Astrocyte (in vitro differentiated cells and primary cell): Measurements from ENCODE around the gene DEFB123. TPM values are rescaled to one million over a fixed set of nuclear protein-coding genes. Genes with fewer than 3 reads are reported as not detected.

Experiments
- DNase-seq: peaks from one replicate; pipeline ENCODE4 v3.0.0-alpha.2; 2010; ENCODE audit warnings: low read depth
- FAIRE-seq: peaks from 2 replicates; lab custom pipeline; 2011; peaks lifted over from hg19 to GRCh38; lab: Jason Lieb, UNC
- H2AFZ ChIP-seq: 2 replicates; pipeline ENCODE4 v1.6.0; 2012; ENCODE audit warnings: low read depth, low read length, inconsistent platforms
- H3K27ac ChIP-seq: 2 replicates; pipeline ENCODE4 v1.5.1; 2011; ENCODE audit warnings: low read depth, low read length, inconsistent platforms
- H3K27me3 ChIP-seq: 2 replicates; pipeline ENCODE4 v1.6.0; 2011; ENCODE audit warnings: low read length, inconsistent platforms; ENCODE audit not compliant: insufficient read depth
- H3K36me3 ChIP-seq: 2 replicates; pipeline ENCODE4 v1.5.1; 2011; ENCODE audit warnings: low read length, inconsistent platforms; ENCODE audit not compliant: insufficient read depth
- H3K4me1 ChIP-seq: 2 replicates; pipeline ENCODE4 v1.5.1; 2011; ENCODE audit warnings: low read length, inconsistent platforms; ENCODE audit not compliant: insufficient read depth
- H3K4me2 ChIP-seq: 2 replicates; pipeline ENCODE4 v1.6.0; 2012; ENCODE audit warnings: low read length, inconsistent platforms
- H3K4me3 ChIP-seq: 2 replicates; pipeline ENCODE4 v1.5.1; 2011; ENCODE audit warnings: low read depth, mild to moderate bottlenecking, low read length, inconsistent platforms; ENCODE audit not compliant: insufficient read depth
- H3K79me2 ChIP-seq: 2 replicates; pipeline ENCODE4 v1.6.0; 2012; ENCODE audit warnings: mild to moderate bottlenecking, low read length, inconsistent platforms; ENCODE audit not compliant: insufficient read depth
- H3K9ac ChIP-seq: 2 replicates; pipeline ENCODE4 v1.6.0; 2012; ENCODE audit warnings: mild to moderate bottlenecking, low read length, inconsistent platforms
- H3K9me3 ChIP-seq: 2 replicates; pipeline ENCODE4 v1.5.1; 2012; ENCODE audit warnings: low read depth, mild to moderate bottlenecking, low read length, inconsistent platforms; ENCODE audit not compliant: insufficient read depth
- H4K20me1 ChIP-seq: 2 replicates; pipeline ENCODE4 v1.6.0; 2012; ENCODE audit warnings: low read length, inconsistent platforms; ENCODE audit not compliant: insufficient read depth
- H3K27ac Mint-ChIP-seq: one replicate; pipeline ENCODE4 v1.8.0; 2021; ENCODE audit warnings: mild to moderate bottlenecking, mixed read lengths; ENCODE audit not compliant: unreplicated experiment
- H3K27me3 Mint-ChIP-seq: one replicate; pipeline ENCODE4 v1.8.0; 2021; ENCODE audit warnings: low read depth, mixed read lengths; ENCODE audit not compliant: unreplicated experiment
- H3K36me3 Mint-ChIP-seq: one replicate; pipeline ENCODE4 v1.8.0; 2021; ENCODE audit warnings: low read depth, mixed read lengths; ENCODE audit not compliant: unreplicated experiment
- H3K4me1 Mint-ChIP-seq: one replicate; pipeline ENCODE4 v1.8.0; 2021; ENCODE audit warnings: low read depth, mixed read lengths; ENCODE audit not compliant: unreplicated experiment
- H3K4me3 Mint-ChIP-seq: one replicate; pipeline ENCODE4 v1.8.0; 2021; ENCODE audit warnings: mild to moderate bottlenecking, moderate library complexity, mixed read lengths; ENCODE audit not compliant: unreplicated experiment
- H3K9me3 Mint-ChIP-seq: one replicate; pipeline ENCODE4 v1.8.0; 2021; ENCODE audit warnings: mild to moderate bottlenecking, mixed read lengths; ENCODE audit not compliant: unreplicated experiment
- CTCF ChIP-seq: IDR thresholded peaks from 2 replicates; pipeline ENCODE4 v1.5.1; 2011; ENCODE audit warnings: low read depth, mild to moderate bottlenecking, inconsistent platforms, low read length, moderate library complexity; ENCODE audit not compliant: insufficient read depth
- EZH2 ChIP-seq: IDR thresholded peaks from 2 replicates; pipeline ENCODE4 v1.6.1; 2012; ENCODE audit warnings: mild to moderate bottlenecking, low read length, inconsistent platforms; ENCODE audit not compliant: insufficient read depth
- total RNA-seq: library from RNA; stranded (reverse); gene quantifications from 2 replicates; pipeline ENCODE4 v1.2.1, GENCODE V29; 2021

The DEFB123 gene
- total RNA-seq, 1 donor from 2014 or later: not detected

GRCh38 chr20:31496761-31497295 lies 56.4 kb downstream of the DEFB123 start:
- no peaks in the 10 kb centered on the region for H4K20me1 ChIP-seq
- peak overlapping the region; percentile 42 for H3K4me2 ChIP-seq
- peak overlapping the region; percentile 46 for H2AFZ ChIP-seq
- H3K4me1 ChIP-seq: peaks cover 3% of the 10 kb centered on the region
- DNase-seq (no peak), FAIRE-seq (no peak)
- H3K9me3 ChIP-seq: no peaks in the 10 kb centered on the region
- TF ChIP-seq EZH2: no peak
- no peak for TF ChIP-seq CTCF
- Mint-ChIP-seq H3K27me3 (peaks cover 19% of the 10 kb centered on the region), H3K4me1 (peaks cover 2% of the 10 kb centered on the region), H3K27ac (no peak overlapping the region), H3K36me3 (no peaks in the 10 kb centered on the region), H3K4me3 (no peak overlapping the region), H3K9me3 (no peaks in the 10 kb centered on the region)
- H3K9ac ChIP-seq: no peak overlapping the region
- H3K4me3 ChIP-seq: no peak overlapping the region
- no peaks in the 10 kb centered on the region for H3K79me2 ChIP-seq
- H3K27me3 ChIP-seq: peaks cover 3% of the 10 kb centered on the region
- H3K36me3 ChIP-seq: no peaks in the 10 kb centered on the region
- no peak overlapping the region for H3K27ac ChIP-seq

GRCh38 chr20:31497838-31498540 lies 57.6 kb downstream of the DEFB123 start:
- no peak for TF ChIP-seq EZH2
- no peak for TF ChIP-seq CTCF
- FAIRE-seq: no peak
- H3K9ac ChIP-seq: no peak overlapping the region
- peaks cover 3% of the 10 kb centered on the region for H3K27me3 ChIP-seq
- no peak overlapping the region for H3K4me2 ChIP-seq
- peaks cover 3% of the 10 kb centered on the region for H3K4me1 ChIP-seq
- no peaks in the 10 kb centered on the region for H3K9me3 ChIP-seq
- H3K4me3 ChIP-seq: no peak overlapping the region
- peak overlapping the region; percentile 9 for H2AFZ ChIP-seq
- peak; percentile 23 for DNase-seq
- no peaks in the 10 kb centered on the region for H4K20me1 ChIP-seq
- no peaks in the 10 kb centered on the region for H3K36me3 ChIP-seq
- Mint-ChIP-seq H3K27ac (no peak overlapping the region), H3K4me3 (no peak overlapping the region), H3K36me3 (no peaks in the 10 kb centered on the region), H3K27me3 (peaks cover 24% of the 10 kb centered on the region), H3K9me3 (no peaks in the 10 kb centered on the region), H3K4me1 (peaks cover 2% of the 10 kb centered on the region)
- H3K27ac ChIP-seq: no peak overlapping the region
- no peaks in the 10 kb centered on the region for H3K79me2 ChIP-seq

Other genes starting within 250 kb of the DEFB123 start
- not detected in 2 replicates for gene DEFB115, start 183.0 kb upstream of the DEFB123 start, total RNA-seq
- gene DEFB116, start 132.0 kb upstream of the DEFB123 start, total RNA-seq: not detected in 2 replicates
- gene DEFB118, start 72.0 kb upstream of the DEFB123 start, total RNA-seq: not detected in 2 replicates
- not detected in 2 replicates for gene DEFB119, start 50.0 kb upstream of the DEFB123 start, total RNA-seq
- not detected in 2 replicates for gene DEFB121, start 34.4 kb upstream of the DEFB123 start, total RNA-seq
- gene DEFB124, start 34.5 kb downstream of the DEFB123 start, total RNA-seq: not detected in 2 replicates
- not detected in 2 replicates for gene REM1, start 34.7 kb downstream of the DEFB123 start, total RNA-seq
- 399 and 435 TPM in 2 replicates for gene HM13, start 73.8 kb downstream of the DEFB123 start, total RNA-seq
- gene ID1, start 164.7 kb downstream of the DEFB123 start, total RNA-seq: 73.7 and 76.7 TPM in 2 replicates
- not detected in 2 replicates for gene COX4I2, start 197.3 kb downstream of the DEFB123 start, total RNA-seq